ENCODE data around the gene DAPK1. TPM values are rescaled to one million over a fixed set of nuclear protein-coding genes. Genes with fewer than 3 reads are reported as not detected.

Gene DAPK1
- total and polyA plus RNA-seq, 10 of the 15 experiments (the other 5 are each of a cell fraction or from before 2014, with no cell fraction given), result 8.2 to 94.7 (median 51.6) TPM

GRCh38 chr9:87628346-87628745 is 130.7 kb downstream of the DAPK1 start:
- ATAC-seq (no peak), DNase-seq (ENCODE audit: low read depth, low spot score) (no peak), FAIRE-seq (no peak)
- no peak overlapping the region for H3K4me3 ChIP-seq
- intact Hi-C loops (cut with micrococcal nuclease; ENCODE audit: unreplicated experiment), result no loop called here
- ChIA-PET POLR2A (no interaction called here), RAD21 (ENCODE audit: unreplicated experiment) (no interaction called here), SMC1A (ENCODE audit: uncharacterized antibody, unreplicated experiment) (no interaction called here), CTCF (no interaction called here)
- in situ Hi-C loops (cut with MboI), result no loop called here
- 84% methylated on average over 6 of the region's 6 CpGs for WGBS (ENCODE audit: insufficient coverage, insufficient replicate concordance, low lambda C conversion rate, missing lambda C conversion rate)
- no peaks in the 10 kb centered on the region for H4K20me1 ChIP-seq (ENCODE audit: control insufficient read depth, insufficient read depth)
- H3K79me2 ChIP-seq (ENCODE audit: control insufficient read depth, insufficient read depth, low read length), result no peaks in the 10 kb centered on the region
- H2AFZ ChIP-seq (ENCODE audit: control insufficient read depth, low read depth, low read length), result no peak overlapping the region
- TF ChIP-seq, protein P1, sequence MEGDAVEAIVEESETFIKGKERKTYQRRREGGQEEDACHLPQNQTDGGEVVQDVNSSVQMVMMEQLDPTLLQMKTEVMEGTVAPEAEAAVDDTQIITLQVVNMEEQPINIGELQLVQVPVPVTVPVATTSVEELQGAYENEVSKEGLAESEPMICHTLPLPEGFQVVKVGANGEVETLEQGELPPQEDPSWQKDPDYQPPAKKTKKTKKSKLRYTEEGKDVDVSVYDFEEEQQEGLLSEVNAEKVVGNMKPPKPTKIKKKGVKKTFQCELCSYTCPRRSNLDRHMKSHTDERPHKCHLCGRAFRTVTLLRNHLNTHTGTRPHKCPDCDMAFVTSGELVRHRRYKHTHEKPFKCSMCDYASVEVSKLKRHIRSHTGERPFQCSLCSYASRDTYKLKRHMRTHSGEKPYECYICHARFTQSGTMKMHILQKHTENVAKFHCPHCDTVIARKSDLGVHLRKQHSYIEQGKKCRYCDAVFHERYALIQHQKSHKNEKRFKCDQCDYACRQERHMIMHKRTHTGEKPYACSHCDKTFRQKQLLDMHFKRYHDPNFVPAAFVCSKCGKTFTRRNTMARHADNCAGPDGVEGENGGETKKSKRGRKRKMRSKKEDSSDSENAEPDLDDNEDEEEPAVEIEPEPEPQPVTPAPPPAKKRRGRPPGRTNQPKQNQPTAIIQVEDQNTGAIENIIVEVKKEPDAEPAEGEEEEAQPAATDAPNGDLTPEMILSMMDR (IDR thresholded peaks at IDR 0.05 in 2 of 3, conservative IDR thresholded peaks at IDR 0.05 in 1 of 3; ENCODE audit: control insufficient read depth in 2 of 3, extremely low read depth in 1 of 3, insufficient read depth in 1 of 3, low read depth in 3 of 3, low read length in 3 of 3), result no peak
- TF ChIP-seq, protein P2, sequence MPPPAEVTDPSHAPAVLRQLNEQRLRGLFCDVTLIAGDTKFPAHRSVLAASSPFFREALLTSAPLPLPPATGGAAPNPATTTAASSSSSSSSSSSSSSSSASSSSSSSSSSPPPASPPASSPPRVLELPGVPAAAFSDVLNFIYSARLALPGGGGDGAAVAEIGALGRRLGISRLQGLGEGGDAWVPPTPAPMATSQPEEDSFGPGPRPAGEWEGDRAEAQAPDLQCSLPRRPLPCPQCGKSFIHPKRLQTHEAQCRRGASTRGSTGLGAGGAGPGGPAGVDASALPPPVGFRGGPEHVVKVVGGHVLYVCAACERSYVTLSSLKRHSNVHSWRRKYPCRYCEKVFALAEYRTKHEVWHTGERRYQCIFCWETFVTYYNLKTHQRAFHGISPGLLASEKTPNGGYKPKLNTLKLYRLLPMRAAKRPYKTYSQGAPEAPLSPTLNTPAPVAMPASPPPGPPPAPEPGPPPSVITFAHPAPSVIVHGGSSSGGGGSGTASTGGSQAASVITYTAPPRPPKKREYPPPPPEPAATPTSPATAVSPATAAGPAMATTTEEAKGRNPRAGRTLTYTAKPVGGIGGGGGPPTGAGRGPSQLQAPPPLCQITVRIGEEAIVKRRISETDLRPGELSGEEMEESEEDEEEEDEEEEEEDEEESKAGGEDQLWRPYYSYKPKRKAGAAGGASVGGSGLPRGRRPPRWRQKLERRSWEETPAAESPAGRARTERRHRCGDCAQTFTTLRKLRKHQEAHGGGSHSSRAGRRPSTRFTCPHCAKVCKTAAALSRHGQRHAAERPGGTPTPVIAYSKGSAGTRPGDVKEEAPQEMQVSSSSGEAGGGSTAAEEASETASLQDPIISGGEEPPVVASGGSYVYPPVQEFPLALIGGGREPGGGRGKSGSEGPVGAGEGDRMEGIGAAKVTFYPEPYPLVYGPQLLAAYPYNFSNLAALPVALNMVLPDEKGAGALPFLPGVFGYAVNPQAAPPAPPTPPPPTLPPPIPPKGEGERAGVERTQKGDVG (CRISPR knock-in tag; IDR thresholded peaks at IDR 0.05), result no peak
- TF ChIP-seq BACH1 (IDR thresholded peaks at IDR 0.05; ENCODE audit: borderline replicate concordance) (no peak), ZBED1 (IDR thresholded peaks at IDR 0.05; ENCODE audit: borderline replicate concordance) (no peak), ZSCAN29 (IDR thresholded peaks at IDR 0.05) (no peak), JUND (IDR thresholded peaks at IDR 0.05; ENCODE audit: low read depth, low read length) (no peak), NFYB (IDR thresholded peaks at IDR 0.05; ENCODE audit: insufficient read depth, low read depth, low read length) (no peak)
- no peaks in the 10 kb centered on the region; the same call in 2 of the 3 replicates for H3K9me3 ChIP-seq (replicated peaks; ENCODE audit: control insufficient read depth, insufficient read depth, low read length)
- no peaks in the 10 kb centered on the region for H3K27me3 ChIP-seq (replicated peaks in 1 of 2; ENCODE audit: control insufficient read depth in 2 of 2, insufficient read depth in 2 of 2, low read length in 1 of 2)
- H3K27ac ChIP-seq (ENCODE audit: control insufficient read depth, insufficient read depth), result no peak overlapping the region
- H3K4me1 ChIP-seq (ENCODE audit: control insufficient read depth, insufficient read depth, low read length), result no peaks in the 10 kb centered on the region
- peaks cover 2 to 3% of the 10 kb centered on the region in 2 experiments; a peak in 3 of 4 replicates for H3K36me3 ChIP-seq (ENCODE audit: control insufficient read depth in 2 of 2, insufficient read depth in 2 of 2, low read length in 1 of 2)
- no TSS peak for BruUV-seq (replicated peaks)
- no peak overlapping the region for H3K9ac ChIP-seq (ENCODE audit: control insufficient read depth, insufficient read depth, low read length)
- H3K4me2 ChIP-seq (ENCODE audit: control insufficient read depth, insufficient read depth), result no peak overlapping the region
